NCI-H2029 (cell line): ENCODE results near the gene AXIN1.
"Not testable (repeated sequence)": the region's sequence is repeated elsewhere in the genome, so short reads cannot be mapped to it uniquely, and the experiment has no call there.

Experiments used
- DNase-seq: peaks from one replicate; lab custom pipeline; 2025; lab: John Stamatoyannopoulos, UW

The AXIN1 gene

GRCh38 chr16:381789-382717 is 29.5 kb upstream of the AXIN1 start, which contains the start of gene PGAP6:
Gene PGAP6, minus strand, starts transcription at chr16:381978. Its CDS starts 157 bp downstream, at chr16:381821.
- peak; percentile 45 for DNase-seq

DNA sequence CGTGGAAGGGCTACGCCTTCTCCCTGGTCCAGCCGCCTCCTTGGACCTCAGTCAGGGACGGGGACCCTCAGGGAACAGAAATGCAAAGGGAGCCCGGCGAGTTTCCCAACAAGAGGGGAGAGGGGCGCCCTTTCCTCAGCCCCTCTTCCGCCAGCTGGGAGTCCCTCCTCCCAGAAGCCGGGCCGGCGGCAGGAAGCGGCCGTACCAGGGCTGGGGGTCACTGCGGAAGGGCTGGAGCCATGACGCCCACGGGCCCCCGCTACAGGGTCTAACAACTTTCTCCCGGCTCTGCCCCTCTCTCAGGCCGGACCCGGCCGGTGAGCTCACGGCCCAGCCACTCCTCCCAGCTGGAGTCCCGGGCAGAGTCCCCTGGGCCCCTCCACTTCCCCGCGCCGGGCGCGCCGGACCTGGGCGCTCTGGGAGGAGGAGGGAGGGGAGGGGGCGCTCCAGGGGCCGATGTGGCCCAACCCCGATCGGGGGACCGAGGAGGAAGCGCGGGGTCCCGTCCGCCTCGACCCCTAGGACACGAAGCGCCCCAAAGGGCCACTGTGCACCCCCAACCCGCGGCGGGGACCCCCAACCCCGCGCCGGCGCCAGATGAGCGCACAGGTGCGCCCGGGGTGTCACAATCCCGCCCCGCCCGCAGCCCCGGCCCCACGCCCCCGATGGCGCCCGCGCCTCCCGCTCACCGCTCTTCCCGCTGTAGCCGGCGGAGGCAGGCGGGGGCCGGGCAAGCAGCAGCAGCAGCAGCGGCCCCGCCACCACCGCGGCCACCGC is 28.7 kb upstream of the AXIN1 start:
- DNase-seq: no peak

DNA sequence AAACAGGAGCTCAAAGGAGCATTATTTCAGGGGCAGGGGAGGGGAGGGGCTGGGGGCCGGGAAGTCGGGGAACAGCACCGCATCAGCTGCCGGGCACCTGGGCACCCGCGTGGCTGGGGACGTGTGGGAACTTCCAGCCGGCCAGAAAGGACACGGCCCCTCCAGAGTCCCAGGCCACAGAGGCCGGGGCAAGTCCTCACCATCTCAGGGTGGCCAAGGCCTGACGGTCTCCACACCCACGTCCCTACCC is 28.2 kb upstream of the AXIN1 start:
- no peak for DNase-seq

DNA sequence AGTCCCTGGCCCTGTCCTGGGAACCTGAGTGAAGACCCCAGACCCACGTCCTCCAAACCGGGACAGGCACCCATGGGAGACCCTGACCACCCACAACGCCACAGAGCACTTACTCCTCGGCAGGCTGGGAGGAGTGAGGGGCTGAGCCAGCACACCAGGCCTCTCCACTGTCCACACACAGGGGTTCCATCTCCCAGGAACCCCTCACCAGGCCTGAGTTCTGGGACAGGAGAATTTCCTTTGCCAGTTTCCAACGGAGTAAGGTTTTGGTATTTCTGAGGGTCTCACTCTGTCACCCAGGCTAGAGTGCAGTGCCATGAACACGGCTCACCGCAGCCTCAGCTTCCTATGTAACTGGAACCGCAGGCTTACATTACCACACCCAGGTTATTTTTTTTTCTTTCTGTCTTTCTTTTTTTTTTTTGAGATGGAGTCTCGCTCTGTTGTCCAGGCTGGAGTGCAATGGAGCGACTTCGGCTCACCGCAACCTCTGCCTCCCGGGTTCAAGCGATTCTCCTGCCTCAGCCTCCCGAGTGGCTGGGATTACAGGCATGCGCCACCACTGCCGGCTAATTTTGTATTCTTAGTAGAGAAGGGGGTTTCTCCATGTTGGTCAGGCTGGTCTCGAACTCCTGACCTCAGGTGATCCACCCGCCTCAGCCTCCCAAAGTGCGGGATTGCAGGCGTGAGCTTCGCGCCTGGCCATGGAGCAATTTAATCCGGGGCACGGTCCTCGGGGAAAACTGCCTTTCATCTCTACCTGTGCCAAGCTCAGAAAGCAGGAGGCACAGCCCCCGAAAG is 27.6 kb upstream of the AXIN1 start:
- no peak for DNase-seq

DNA sequence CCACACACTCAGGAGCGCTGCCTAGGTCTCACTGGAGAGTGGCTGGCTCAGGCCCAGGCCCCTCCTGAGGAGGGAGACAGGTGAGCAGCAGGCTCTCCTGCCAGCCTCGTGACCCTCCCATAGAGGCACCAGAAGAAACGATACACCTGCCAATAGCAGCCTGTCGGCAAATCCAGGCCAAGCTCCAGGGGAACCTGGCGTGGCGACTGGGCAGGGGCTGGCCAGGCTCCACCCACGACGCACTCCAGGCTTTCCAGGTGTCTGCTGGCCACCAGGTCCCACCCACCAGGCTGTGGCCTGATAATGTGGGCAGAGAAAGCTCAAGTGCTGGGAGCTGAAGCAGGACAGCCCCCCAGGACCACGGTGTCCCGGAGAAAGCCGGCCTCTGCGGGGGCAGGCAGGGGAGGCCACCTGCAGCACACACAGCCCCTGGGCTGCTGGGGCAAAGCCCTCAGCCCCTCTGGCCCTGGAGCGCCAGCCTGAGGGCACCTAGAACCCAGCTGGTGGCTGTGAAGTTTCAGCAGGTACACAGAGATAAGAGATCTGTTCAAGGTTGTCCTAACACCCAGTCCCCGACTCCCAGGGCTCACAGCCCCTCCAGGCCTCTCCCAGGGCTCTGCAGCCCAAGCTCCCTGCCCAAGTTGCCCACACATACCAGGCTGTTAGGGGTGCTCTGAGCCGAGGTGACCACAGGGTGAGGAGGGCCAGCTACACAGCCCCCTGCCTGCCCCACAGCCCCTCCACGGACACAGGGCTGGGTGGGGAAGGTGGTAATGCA is 26.8 kb upstream of the AXIN1 start:
- peak; percentile 92 for DNase-seq

DNA sequence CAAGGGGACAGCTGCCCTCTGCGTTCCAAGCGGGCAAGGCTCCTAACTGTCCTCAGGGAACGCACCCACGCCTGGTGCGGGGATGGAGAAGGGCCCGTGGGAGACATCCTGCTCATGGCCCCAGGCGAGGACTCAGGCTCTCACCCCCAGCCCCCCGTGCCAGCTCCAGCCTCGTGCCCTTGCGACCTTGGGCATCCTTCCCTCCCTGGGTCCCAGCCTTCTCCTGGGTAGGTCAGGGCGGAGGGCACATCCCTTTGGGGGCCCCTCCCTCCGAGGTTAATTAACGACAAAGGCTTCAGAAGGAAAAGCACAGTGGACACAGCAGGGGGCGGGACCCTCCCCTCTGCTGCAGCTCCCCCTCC is 26.3 kb upstream of the AXIN1 start:
- DNase-seq: no peak

DNA sequence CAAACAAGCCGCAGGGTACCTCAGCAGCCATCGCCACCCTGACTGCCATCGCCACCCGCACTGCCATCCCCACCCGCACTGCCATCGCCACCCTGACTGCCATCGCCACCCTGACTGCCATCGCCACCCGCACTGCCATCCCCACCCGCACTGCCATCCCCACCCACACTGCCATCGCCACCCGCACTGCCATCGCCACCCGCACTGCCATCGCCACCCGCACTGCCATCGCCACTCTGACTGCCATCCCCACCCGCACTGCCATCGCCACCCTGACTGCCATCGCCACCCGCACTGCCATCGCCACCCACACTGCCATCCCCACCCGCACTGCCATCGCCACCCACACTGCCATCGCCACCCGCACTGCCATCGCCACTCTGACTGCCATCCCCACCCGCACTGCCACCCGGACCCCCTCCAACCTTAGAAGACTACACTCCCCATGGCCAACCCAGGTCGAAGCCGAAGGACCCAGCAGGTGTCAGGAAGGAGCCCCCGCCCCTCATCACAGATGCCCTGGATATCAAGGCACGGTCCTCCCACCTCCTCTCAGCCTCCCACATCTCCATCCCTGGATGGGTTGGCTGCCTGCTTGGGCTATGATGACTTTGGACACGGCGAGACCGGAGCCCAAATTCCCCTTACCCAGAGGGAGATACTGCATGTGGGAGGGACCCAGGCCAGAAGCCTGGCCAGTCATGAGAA is 25.7 kb upstream of the AXIN1 start:
- DNase-seq: not testable (repeated sequence)

DNA sequence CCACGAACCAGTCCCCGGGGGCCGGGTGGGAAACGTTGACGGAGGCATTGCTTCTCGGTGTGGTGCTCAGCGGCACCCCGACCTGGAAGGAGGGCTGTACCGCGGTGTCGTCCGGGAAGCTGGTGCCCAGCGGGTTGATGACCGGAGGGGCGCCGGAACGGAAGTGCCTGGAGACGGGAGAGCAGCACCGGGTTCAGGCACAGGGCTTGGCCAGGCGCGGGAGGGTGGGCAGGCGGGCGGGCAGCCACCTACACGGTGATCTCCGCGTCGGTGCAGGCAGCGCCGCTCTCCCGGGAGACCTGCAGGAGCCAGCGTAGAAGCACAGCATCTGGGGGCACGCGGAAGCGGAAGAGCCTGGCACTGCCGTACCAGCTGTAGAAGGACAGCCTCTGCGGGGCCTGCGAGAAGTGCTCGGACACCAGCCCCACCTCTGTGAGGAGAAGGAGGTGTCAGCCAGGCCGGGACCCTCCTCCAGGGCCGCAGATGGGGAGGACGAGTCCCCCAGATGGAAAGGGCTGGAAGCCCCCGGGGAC is 25.0 kb upstream of the AXIN1 start:
- DNase-seq: no peak

DNA sequence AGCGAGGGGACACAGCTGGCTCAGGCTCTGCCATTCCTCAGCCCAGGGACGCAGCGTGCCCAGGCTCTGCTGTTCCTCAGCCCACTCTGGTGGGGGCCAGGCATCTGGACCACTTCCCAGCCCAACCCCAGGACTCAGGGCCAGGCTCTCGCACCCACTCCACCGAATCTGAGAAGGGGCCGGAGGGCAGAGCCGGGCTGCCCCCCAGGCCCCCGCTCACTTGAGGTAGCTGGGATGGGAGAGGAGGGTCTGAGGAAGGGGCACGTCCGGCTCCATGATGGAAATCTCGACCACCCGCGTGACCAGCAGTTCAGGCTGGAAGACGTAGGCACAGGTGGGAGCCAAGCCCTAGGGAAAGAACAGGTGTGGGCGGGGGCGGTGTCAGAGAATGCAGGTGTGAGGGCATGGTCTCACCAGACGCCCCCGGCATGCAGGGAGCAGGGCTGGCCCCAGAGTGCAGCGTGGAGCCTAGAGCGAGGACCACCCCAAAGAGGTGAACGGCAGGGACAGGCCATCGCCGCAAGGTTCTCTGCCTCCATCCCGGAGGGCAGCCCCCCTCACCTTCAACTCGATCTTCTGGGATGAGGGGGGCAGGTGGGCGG is 24.4 kb upstream of the AXIN1 start:
- DNase-seq: no peak

DNA sequence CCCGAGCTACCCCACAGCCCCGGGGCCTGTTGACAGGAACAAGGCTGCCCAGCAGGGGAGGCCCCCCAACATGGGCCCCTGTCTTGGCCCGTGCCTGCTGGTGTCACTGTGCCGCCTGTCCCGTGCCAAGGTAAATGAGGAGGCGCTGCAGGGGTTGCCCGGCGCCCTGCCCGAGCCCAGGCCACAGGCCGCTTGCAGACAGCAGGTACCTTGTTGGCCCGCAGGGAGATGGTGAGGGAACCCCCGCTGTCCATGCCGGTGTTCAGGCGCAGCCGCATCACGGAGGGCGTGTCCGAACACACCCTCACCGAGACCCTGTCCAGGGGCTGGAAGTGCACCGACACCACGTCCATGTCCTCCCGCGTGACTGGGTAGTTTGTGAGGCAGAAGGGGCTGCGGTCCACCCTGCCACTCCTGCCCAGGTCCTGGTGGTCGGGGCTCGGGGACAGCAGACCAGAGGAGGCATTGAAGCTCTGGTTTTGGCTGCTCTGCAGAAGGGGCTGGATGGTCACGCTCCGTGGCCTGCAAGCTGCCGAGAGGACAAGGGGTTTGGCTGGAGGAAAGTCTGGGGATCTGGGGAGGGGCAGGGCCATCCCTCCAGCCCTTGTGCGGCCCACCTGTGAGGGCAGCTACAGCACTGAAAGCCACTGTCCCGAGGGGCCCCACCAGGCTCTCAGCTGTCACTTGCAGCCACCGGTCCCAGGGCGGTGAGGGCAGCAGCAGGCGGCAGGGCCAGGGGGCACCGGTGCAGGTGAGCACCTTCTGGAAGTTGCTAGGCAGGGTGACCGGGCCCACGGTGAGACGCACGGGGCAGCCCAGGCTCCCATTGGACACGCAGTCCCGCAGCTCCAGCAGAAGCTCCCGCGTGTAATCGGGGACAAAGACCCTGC is 23.6 kb upstream of the AXIN1 start:
- no peak for DNase-seq

GRCh38 chr16:375212-375611 is 22.7 kb upstream of the AXIN1 start:
- no peak for DNase-seq

DNA sequence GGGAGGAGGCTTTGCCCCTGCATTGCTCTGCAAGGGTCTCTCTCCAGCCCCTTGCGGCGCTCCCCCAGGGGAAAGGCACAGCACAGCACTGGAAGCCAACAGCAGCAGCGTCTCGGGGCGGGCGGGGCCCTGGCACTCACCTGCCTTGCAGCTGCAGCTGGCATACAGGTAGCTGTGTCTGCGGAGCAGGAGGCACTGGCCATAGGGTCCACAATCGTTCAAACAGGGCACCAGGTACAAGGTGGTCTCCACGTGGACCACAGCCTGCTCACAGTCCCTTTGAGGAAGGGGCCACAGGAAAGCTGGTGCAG is 22.0 kb upstream of the AXIN1 start:
- DNase-seq: no peak

- no peak for DNase-seq
Observed at GRCh38 chr16:373848-374615, 21.5 kb upstream of the AXIN1 start.

- no peak for DNase-seq
Observed at GRCh38 chr16:373020-373598, 20.6 kb upstream of the AXIN1 start.

- DNase-seq: no peak
Observed at GRCh38 chr16:372302-372983, 19.9 kb upstream of the AXIN1 start.

DNA sequence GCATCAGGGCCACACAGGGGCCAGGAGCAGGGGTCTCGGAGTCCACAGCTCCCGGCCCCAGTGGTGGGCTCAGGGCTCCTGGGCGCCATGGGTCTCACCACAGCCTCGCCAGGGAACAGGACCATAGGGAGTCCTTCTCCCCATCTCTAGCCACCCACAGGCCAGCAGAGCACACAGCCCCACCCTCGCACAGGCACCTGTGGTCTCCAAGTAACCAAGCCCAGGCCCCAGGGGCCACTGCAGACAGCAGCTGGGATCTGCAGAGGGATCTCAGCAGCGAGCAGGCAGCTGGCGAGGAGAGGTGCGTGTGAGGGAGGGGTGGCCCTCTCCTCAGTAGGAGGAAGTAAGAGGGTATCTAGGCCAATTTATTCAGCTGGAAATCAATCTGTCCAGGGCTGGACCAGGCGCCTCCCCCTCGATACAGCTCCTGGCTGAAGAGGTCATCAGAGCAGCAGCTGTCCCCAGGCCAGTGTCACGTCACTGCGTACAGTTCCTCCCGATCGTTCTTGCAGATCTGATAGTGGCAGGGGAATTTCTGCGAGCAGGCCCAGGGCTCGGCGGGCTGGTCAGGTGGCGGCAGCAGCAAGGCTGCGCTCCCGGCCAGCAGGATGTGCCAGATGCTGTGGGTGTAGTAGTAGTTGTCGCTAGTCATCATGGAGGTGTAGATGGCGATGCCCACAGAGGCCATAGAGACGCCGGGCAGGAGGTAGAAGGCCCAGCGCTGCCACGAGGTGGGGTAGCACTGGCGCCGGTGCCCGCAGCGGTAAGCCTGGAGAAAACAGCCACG is 19.2 kb upstream of the AXIN1 start:
- DNase-seq: no peak

GRCh38 chr16:370979-371514 is 18.5 kb upstream of the AXIN1 start:
- no peak for DNase-seq
